Tongue (tissue), 2 donors: Measurements from ENCODE around the gene HAP1. TPM values are rescaled to one million over a fixed set of nuclear protein-coding genes. Genes with fewer than 3 reads are reported as not detected.
"Not testable (repeated sequence)": the region's sequence is repeated elsewhere in the genome, so short reads cannot be mapped to it uniquely, and the experiment has no call there.

ENCODE experiments used
- DNase-seq: peaks from one replicate; pipeline ENCODE4 v3.0.0-alpha.2; 2015
- total RNA-seq: library from RNA; depleted of rRNA; stranded (reverse); fragments of >200 nt; gene quantifications from one replicate; pipeline ENCODE4 v1.2.3, GENCODE V29; 2014

HAP1 gene
- total RNA-seq, 1 donor from 2014 or later = 0.41 TPM

DNA sequence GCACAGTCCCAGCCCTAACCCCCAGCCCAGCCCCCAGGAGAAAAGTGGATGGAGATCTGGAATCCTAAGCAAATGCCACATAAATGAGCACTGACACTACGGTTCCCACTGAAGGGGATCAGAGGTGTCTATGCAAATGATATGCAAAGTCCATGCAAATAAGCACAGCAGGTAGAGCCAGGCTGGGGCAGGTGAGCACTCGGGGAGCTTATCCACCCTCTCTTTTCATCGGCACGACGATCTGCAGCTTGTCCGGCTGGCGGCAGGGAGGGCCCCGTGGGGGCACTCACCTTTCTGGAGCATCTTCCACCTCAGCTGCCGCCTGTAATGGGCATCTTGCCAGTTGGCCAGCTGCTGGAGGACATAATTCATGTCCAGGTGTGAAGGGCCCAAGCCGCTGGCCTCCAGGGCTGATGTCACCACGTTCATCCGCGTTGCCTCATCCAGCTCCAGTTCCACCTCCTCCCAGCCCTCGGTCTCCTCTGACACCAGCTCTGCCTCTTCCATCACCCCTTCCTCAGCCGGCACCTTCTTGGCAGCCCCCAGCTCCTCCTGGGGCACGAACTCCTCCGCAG, 9.9 kb downstream of the HAP1 start:
- DNase-seq = no peak

DNA sequence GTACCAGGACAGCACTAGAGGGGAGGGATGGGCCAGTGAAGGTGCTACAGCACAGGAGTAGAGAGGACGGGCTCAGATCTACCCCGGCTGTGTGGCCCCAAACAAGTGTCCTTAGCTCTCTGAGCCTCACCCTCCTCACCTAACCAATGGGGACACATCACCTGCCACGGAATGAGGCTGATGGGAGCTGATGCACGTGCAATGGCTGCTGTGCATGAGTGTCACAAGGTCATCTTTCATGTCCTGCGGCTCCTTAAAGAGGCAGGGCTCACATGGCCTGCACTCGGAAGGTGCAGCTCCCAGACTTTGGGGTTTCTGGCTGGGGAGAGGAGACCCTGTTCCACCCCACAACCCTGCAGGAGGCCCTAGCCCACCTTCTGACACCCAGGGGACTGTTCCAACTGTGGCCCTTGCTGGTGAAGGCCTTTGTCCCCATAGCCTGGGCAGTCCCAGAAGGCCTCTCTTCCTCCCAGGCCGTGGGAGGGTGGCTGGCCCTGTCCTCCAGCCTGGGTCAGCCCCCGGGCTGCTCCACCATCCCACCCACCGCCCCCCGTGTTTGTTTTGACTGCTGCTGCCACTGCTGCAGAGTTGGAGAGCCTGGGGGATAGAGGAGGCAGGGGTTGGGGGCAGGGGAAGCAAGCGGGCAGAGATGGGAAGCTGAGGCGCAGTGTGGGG, 10.5 kb downstream of the HAP1 start:
- no peak for DNase-seq

GRCh38 chr17:41722231-41722630, 12.2 kb downstream of the HAP1 start:
- DNase-seq = no peak

DNA sequence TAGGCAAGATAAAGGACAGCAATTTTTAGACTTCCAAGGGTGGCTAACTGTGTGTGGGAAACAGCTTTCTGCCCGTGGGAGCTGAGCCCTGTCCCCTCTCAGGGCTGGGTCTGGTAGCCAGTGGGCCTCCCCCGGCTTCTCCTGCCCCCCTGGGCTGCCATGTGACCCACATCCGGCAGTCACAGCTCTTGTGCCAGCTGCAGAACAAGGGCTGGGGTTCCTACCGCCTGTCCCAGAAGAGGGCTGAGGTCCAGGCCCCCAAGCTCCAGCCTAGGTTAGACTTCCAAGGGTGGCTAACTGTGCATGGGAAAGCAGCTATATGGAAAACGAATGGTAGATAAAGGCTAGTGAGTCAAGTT, 16.2 kb downstream of the HAP1 start:
- no peak for DNase-seq

- DNase-seq = no peak
Measured at GRCh38 chr17:41717408-41718286, 16.8 kb downstream of the HAP1 start.

GRCh38 chr17:41711669-41712400, 22.6 kb downstream of the HAP1 start, which contains the start of gene GAST:
TSS of gene GAST (plus strand) at chr17:41712331. CDS start at chr17:41715437, 3,106 bp downstream.
- DNase-seq = no peak

- DNase-seq = no peak
Measured at GRCh38 chr17:41710472-41711090, 23.9 kb downstream of the HAP1 start.

DNA sequence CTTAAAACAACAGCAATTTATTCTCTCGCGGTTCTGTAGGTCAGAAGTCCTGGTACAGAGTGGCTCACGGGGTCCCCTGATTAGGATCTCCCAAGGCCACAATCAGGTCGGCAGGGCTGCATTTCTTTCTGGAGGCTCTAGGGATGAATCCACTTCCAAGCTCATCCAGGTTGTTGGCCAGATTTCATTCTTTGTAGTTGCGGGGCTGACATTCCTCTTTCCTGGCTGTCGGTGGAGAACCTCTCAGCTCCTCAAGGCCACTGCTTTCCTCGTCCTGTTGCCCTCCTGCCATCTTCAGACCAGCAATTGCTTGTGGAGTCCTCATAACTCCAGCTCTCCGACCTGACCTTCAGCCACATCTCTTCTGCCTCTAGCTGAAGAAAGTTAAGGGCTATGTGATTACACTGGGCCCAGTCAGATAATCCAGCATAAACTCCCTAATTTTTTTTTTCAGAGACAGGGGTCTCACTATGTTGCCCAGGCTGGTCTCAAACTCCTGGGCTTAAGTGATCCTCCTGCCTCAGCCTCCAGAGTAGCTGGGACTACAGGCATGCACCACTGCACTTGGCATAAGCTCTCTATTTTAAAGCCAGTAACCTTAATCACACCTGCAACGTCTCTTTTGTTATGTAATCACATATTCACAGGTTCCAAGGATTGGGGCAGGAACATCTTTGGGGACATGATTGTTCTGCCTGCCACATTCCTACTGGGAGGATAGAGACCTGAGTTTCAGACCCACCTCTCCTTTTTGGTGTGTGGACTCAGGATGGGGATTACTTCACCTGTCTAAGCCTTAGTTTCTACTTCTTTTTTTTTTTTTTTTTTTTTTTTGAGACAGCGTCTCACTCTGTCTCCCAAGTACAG, 26.4 kb downstream of the HAP1 start:
- no peak for DNase-seq

DNA sequence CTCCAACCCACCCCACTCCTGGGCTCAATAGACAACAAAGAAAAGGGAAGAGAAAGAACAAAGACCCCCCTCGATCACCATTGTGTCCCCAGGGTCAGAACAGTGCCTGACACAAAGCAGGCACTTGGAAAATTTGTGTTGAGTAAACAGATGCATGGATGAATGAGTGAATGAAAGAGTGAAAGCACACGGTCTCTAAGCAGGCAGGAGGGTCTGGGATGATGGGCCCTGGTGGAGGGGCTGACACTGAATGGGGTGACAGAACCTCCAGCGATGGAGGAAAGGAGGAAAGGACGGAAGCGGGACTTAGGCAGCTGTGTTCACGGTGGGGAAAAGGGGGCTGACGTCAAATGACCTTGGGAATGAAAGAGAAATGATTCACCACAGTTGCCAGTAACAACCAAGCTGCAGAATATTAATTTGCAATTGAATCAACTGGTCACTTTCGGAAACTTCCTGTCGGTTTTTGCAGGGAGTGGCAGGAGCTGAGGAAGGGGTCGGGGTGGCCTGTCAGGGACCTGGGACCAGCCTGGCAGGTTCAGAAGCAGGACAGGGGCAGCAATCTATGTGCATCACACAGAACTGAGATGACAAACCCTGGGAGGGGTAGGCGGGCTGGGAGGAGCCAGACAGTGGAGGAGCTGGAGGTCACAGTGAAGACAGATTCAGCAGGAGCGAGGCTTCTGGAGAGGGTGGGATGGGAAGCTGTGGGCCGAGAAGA, 29.0 kb downstream of the HAP1 start:
- no peak for DNase-seq

DNA sequence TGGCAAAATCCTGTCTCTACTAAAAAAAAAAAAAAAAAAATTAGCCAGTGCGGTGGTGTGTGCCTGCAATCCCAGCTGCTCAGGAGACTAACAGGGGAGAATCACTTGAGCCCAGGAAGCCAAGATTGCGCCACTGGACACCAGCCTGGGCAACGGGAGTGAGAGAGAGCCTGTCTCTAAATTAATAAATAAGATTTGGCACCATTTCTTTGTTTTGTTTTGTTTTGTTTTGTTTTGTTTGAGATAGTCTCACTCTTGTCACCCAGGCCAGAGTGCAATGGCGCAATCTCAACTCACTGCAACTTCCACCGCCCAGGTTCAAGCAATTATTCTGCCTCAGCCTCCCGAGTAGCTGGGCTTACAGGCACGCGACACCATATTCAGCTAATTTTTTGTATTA, 31.7 kb downstream of the HAP1 start:
- no peak for DNase-seq

DNA sequence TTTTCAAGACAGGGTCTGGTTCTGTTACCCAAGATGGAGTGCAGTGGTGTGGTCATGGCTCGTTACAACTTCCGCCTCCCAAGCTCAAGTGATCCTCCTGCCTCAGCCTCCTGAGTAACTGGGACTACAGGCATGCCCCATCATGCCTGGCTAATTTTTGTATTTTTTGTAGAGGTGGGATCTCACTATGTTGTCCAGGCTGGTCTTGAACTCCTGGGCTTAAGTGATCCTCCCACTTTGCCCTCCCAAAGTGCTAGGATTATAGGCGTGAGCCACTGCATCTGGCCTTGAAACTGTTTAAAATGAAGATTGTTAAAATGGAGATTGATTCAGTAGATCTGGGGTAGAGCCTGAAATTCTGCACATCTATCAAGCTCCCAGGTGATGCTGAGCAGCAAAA, 33.6 kb downstream of the HAP1 start:
- DNase-seq = not testable (repeated sequence)

DNA sequence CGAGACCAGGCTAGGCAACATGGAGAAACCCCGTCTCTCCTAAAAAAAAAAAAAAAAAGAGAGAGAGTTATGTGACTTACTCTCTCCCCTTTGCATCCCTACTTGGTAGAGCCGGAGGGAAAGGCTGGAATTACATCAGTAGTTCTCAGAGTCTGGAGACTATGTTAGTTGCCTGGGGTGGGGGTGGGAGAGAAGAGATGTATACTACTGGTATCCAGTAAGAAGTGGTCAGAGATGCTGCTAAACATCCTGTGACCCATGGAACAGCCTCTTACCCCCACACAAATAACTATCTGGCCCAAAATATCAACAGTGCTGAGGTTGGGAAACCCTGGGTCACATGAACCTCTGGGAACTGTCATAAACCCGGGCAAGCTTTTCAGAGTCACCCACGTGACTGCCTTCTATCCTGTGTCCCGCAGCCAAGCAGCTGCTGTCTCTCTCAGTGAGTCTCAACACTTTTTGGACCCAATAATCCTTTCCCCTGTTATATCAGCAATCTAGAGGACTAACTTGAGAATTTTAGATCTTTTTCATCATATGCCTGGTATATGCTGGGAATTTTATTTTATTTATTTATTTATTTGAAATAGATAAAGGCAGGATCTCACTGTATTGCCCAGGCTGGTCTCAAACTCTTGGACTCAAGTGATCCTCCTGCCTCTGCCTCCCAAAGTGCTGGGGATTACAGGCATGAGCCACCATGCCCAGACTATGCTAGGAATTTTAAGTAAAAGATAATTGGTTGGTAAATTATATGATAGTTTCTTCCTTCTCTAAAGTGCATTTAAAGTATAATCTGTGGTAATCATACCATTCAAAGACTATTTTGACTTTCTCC, 37.1 kb downstream of the HAP1 start:
- peak; percentile 66 for DNase-seq

DNA sequence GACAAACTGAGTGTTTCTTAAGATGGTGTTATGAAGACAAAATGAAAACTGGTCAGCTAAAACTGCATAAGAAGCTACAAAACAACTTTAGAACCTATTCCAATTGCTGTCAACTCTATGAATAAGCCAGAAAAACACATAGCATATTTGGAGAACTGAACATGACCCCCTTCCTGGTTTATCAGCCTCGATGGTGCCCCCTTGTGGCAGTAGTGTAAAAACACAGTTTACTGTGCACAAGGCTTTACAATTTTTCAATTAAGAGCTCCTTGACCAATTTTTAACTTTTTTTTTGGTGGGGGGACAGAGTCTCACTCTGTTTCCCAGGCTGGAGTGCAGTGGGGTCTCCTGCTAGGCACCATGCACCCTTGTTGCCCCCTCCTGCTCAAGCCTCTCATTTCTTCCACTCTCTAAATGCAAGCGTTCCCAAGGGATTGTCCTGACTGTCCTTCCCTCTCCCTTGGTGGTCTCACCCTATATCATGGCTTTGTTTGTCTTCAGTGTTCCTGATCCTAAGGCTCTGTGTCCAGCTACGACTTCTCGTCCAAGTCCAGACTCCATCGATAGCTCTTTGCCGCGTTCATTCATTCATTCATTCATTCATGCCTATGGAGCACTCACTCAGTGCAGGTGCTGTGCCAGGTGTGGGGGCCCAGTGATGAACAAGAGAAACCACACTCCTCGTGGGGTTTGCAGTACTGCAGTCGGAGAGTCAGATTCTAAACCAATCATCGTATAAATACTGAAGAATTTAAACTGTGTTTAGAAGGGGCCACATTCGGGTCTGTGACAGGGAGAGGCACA, 38.3 kb downstream of the HAP1 start:
- peak; percentile 93 for DNase-seq

DNA sequence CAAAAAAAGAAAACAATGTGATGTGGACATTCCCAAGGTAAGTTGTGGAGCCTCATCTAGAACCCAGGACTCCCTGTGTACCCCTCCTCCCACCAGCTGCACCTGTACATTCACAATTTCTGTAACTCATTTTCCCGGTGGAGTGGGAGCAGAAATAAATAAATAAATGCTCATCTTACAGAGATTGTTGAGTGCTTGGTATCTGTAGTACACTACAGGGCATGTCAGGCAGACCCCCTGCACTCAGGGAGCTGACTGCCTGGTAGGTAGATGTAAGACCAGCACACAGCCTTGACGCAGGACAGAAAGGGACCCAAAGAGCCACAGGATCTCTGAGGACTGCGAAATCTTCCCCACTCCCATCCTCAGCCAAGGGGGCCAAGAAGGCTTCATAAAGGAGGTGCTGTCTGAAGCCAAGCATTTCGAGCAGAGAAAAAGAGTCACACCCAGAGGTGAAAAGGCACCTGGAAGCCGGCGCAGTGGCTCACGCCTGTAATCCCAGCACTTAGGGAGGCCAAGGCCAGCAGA, 39.2 kb downstream of the HAP1 start:
- DNase-seq = no peak

GRCh38 chr17:41692722-41693521, 41.5 kb downstream of the HAP1 start:
- DNase-seq = no peak

GRCh38 chr17:41691031-41691777, 43.2 kb downstream of the HAP1 start:
- no peak for DNase-seq

DNA sequence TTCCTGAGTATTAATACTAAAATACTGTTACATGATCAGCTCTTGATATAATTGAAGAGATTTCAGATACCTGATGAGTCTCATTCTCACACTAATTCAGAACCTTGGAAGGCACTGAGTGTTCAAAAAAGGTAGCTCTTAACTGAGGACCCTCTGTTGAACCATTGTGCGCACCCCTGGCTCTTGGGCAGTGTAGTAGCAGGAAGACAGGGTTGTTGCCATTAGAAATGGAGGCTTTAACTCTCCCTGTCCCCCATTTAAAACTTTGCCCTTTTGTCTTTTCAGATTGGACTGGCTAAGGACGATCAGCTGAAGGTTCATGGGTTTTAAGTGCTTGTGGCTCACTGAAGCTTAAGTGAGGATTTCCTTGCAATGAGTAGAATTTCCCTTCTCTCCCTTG, 43.9 kb downstream of the HAP1 start:
- DNase-seq = no peak
